Effector memory CD4-positive, alpha-beta T cell (primary cell): ENCODE results near the gene TMEM168.

ENCODE experiments used
- DNase-seq, 3 donors: peaks; one replicate each; pipeline ENCODE4 v3.0.0-alpha.2; 2020
- H3K27ac ChIP-seq: 2 replicates; pipeline ENCODE4 v1.7.0; 2013; ENCODE audit warnings: mild to moderate bottlenecking, low read length, moderate library complexity; ENCODE audit not compliant: insufficient read depth, poor library complexity, severe bottlenecking
- H3K27me3 ChIP-seq: replicated peaks from 2 replicates; pipeline ENCODE4 v1.7.0; 2013; ENCODE audit warnings: mild to moderate bottlenecking, low read length; ENCODE audit not compliant: insufficient read depth, control insufficient read depth, poor library complexity, severe bottlenecking
- H3K36me3 ChIP-seq: 2 replicates; pipeline ENCODE4 v1.7.0; 2013; ENCODE audit warnings: mild to moderate bottlenecking, low read length, moderate library complexity; ENCODE audit not compliant: control insufficient read depth, insufficient read depth
- H3K4me1 ChIP-seq: 2 replicates; pipeline ENCODE4 v1.7.0; 2013; ENCODE audit warnings: low read length, mild to moderate bottlenecking; ENCODE audit not compliant: control insufficient read depth, insufficient read depth, poor library complexity, severe bottlenecking
- H3K4me3 ChIP-seq: 2 replicates; pipeline ENCODE4 v1.7.0; 2013; ENCODE audit warnings: low read length, low read depth, mild to moderate bottlenecking; ENCODE audit not compliant: insufficient read depth, poor library complexity, severe bottlenecking
- H3K9me3 ChIP-seq: 2 replicates; pipeline ENCODE4 v1.7.0; 2013; ENCODE audit warnings: mild to moderate bottlenecking, low read length, moderate library complexity; ENCODE audit not compliant: control insufficient read depth

The TMEM168 gene

GRCh38 chr7:112784603-112785002, 5.6 kb downstream of the TMEM168 start:
- H3K27ac ChIP-seq: no peak overlapping the region
- H3K4me1 ChIP-seq: peaks cover 9% of the 10 kb centered on the region
- H3K36me3 ChIP-seq: no peaks in the 10 kb centered on the region
- no peak overlapping the region for H3K4me3 ChIP-seq
- H3K27me3 ChIP-seq: no peaks in the 10 kb centered on the region
- H3K9me3 ChIP-seq: no peaks in the 10 kb centered on the region
- no peak for DNase-seq

DNA sequence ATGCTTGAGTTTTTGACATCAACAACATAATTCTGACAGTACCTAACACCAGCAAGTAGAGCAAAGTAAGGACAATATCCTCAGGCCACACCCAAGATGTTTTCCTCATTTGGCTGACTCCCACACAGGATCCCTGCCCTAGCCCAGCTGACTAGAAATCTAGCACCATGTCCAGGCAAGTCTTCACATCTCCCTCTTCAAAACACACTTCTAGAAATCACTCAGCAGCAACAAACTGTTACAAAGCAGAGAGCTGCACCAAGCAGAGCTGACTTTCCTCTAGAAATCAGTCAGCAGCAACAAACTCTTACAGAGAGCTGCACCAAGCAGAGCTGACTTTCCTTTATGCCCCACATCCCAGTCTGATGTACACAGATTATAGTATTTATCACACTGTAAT, 7.7 kb downstream of the TMEM168 start:
- Histone ChIP-seq H3K4me1 (no peaks in the 10 kb centered on the region), H3K4me3 (no peak overlapping the region), H3K27ac (no peak overlapping the region), H3K27me3 (no peaks in the 10 kb centered on the region), H3K36me3 (no peaks in the 10 kb centered on the region), H3K9me3 (no peaks in the 10 kb centered on the region)
- no peak for DNase-seq

DNA sequence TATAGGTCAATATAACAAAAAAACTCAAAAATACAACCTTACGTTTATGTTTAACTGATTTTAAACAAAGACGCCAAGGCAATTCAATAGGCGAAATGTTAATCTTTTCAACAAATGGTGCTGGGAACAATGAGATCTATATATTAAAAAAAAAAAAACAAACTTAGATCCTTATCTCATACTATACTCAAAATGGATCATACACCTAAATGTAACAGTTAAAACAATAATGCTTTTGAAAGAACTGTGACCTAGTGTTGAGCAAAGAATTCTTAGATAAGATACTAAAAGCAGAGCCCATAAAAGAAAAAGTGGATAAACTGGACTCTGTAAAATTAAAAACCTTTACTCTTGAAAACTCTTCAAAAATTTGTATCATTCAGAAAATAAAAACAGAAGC, 8.6 kb downstream of the TMEM168 start:
- H3K36me3 ChIP-seq: no peaks in the 10 kb centered on the region

GRCh38 chr7:112781110-112781509, 9.1 kb downstream of the TMEM168 start:
- DNase-seq: no peak
- H3K27me3 ChIP-seq: no peaks in the 10 kb centered on the region
- no peak overlapping the region for H3K4me3 ChIP-seq
- H3K9me3 ChIP-seq: no peaks in the 10 kb centered on the region
- H3K4me1 ChIP-seq: no peaks in the 10 kb centered on the region
- H3K36me3 ChIP-seq: no peaks in the 10 kb centered on the region
- no peak overlapping the region for H3K27ac ChIP-seq

More for the DNA sequence above, 8.6 kb downstream of the TMEM168 start:
- Histone ChIP-seq H3K9me3 (no peaks in the 10 kb centered on the region), H3K4me1 (no peaks in the 10 kb centered on the region), H3K27me3 (no peaks in the 10 kb centered on the region), H3K4me3 (no peak overlapping the region), H3K27ac (no peak overlapping the region)
- DNase-seq: no peak

DNA sequence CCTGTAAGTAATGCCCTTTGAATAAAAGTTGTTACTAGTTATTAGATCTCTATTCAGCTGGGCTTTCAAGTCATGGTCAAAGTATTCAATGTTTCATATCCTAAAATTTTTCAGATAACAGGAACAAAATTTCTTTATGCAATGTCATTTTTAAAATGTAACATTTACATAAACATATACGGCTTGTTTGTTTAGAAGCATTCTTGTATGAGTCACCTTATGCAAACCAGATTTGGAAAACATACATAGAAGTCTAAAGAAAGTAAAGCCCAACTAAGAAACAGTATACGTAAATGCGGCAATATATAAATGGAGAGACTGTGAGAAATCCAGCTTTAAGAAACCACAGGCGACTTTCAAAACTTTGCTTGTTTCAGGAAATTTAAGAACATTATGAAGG, 10.5 kb downstream of the TMEM168 start:
- Histone ChIP-seq H3K36me3 (no peaks in the 10 kb centered on the region), H3K27me3 (no peaks in the 10 kb centered on the region), H3K4me1 (no peaks in the 10 kb centered on the region), H3K9me3 (no peaks in the 10 kb centered on the region), H3K27ac (no peak overlapping the region), H3K4me3 (no peak overlapping the region)
- DNase-seq: no peak

DNA sequence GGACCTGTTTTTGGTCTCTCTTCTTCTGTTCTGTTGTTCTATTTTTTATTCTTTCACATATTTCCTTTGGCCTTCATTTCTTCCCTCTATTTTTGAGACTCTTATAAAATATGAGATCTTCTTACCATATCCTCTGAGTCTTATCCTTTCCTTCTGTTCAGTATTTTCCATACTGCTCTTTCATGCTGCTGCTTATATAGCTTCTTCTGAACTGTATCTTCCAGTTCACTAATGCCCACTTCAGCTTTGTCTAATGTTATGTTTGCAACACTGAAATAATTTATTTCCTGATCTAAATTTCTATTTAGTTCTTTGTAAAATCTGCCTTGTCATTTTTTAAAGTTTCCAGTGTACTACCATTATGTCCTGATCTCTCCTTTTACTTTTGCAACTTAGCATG, 12.8 kb downstream of the TMEM168 start:
- DNase-seq: no peak
- Histone ChIP-seq H3K27ac (no peak overlapping the region), H3K27me3 (no peaks in the 10 kb centered on the region), H3K4me1 (no peaks in the 10 kb centered on the region), H3K36me3 (no peaks in the 10 kb centered on the region), H3K9me3 (no peaks in the 10 kb centered on the region), H3K4me3 (no peak overlapping the region)

- no peaks in the 10 kb centered on the region for H3K27me3 ChIP-seq
Observed at GRCh38 chr7:112771166-112771565, 19.0 kb downstream of the TMEM168 start.

DNA sequence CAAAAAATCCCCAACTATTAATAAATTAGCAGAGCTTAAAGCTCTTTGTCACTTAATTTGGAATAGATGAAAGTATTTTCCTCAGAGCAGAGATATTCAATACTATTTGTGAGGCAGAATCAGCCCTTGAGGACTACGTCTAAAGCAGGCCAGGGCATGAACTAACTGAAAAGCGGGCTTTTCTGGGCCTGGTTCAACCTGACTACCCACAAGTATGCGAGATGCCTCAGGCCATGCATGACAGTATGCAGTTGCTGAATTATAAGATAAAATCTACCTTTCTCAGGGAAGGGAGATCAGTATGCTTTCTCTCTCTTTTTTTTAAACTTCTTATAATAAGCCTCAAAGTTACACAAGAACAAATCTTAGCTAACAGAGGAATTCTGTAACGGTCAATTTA, 20.1 kb downstream of the TMEM168 start:
- no peak for DNase-seq
- no peaks in the 10 kb centered on the region for H3K9me3 ChIP-seq
- H3K27ac ChIP-seq: no peak overlapping the region
- no peaks in the 10 kb centered on the region for H3K36me3 ChIP-seq
- H3K4me3 ChIP-seq: no peak overlapping the region
- H3K4me1 ChIP-seq: no peaks in the 10 kb centered on the region
- H3K27me3 ChIP-seq: no peaks in the 10 kb centered on the region

More at GRCh38 chr7:112771166-112771565, 19.0 kb downstream of the TMEM168 start:
- Histone ChIP-seq H3K9me3 (no peaks in the 10 kb centered on the region), H3K4me3 (no peak overlapping the region), H3K36me3 (no peaks in the 10 kb centered on the region), H3K4me1 (no peaks in the 10 kb centered on the region), H3K27ac (no peak overlapping the region)
- DNase-seq: no peak

GRCh38 chr7:112765105-112765504, 25.1 kb downstream of the TMEM168 start:
- H3K4me1 ChIP-seq: no peaks in the 10 kb centered on the region
- no peaks in the 10 kb centered on the region for H3K9me3 ChIP-seq
- no peak overlapping the region for H3K4me3 ChIP-seq
- no peaks in the 10 kb centered on the region for H3K27me3 ChIP-seq
- H3K27ac ChIP-seq: no peak overlapping the region
- no peak for DNase-seq
- no peaks in the 10 kb centered on the region for H3K36me3 ChIP-seq

GRCh38 chr7:112763996-112764395, 26.2 kb downstream of the TMEM168 start:
- H3K4me3 ChIP-seq: no peak overlapping the region
- no peak overlapping the region for H3K27ac ChIP-seq
- no peaks in the 10 kb centered on the region for H3K9me3 ChIP-seq
- H3K36me3 ChIP-seq: no peaks in the 10 kb centered on the region
- H3K27me3 ChIP-seq: no peaks in the 10 kb centered on the region
- H3K4me1 ChIP-seq: no peaks in the 10 kb centered on the region
- DNase-seq: no peak

DNA sequence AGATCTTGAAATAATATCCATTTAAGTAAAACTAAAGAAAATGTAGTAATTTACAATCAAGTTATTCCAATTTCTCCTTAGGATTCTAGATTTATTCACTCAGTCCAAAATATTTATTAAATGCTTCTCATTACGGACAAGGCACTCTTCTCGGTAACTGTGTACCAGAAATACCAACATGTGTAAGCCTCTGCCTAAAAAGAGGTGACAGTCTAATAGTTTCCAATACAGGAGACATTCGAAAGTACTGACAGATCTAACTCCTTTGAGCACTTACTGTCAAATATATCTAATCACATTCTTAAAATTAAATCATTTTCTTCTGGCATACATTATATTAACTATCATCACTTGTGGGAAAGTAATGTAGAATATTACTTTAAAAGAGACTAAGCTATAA, 26.9 kb downstream of the TMEM168 start:
- no peak for DNase-seq
- H3K4me3 ChIP-seq: no peak overlapping the region
- H3K4me1 ChIP-seq: no peaks in the 10 kb centered on the region
- H3K27ac ChIP-seq: no peak overlapping the region
- H3K27me3 ChIP-seq: no peaks in the 10 kb centered on the region
- H3K9me3 ChIP-seq: no peaks in the 10 kb centered on the region
- no peaks in the 10 kb centered on the region for H3K36me3 ChIP-seq
